ENCODE measurements around the gene LURAP1L. TPM values are rescaled to one million over a fixed set of nuclear protein-coding genes. Genes with fewer than 3 reads are reported as not detected.

Gene LURAP1L
- 1 to 10 TPM in 1 of 2 donors, under 1 TPM in 1; 0.24 to 1.3 TPM for total RNA-seq
- 0.85 TPM for polyA plus RNA-seq (2013, experiment 1 of 2)
- polyA plus RNA-seq (2013, experiment 2 of 2) = 0.58 TPM
- long read RNA-seq, experiment 1 = 0 reads
- long read RNA-seq, experiment 2, partial matches to known transcripts = 0 of 1 reads
- long read RNA-seq, experiment 2, other reads (novel, unspliced or antisense) = 0 of 1 reads
- long read RNA-seq, experiment 3, partial matches to known transcripts = 0 of 1 reads
- long read RNA-seq, experiment 3, other reads (novel, unspliced or antisense) = 0 of 1 reads
- long read RNA-seq, experiment 4 = 0 reads

DNA sequence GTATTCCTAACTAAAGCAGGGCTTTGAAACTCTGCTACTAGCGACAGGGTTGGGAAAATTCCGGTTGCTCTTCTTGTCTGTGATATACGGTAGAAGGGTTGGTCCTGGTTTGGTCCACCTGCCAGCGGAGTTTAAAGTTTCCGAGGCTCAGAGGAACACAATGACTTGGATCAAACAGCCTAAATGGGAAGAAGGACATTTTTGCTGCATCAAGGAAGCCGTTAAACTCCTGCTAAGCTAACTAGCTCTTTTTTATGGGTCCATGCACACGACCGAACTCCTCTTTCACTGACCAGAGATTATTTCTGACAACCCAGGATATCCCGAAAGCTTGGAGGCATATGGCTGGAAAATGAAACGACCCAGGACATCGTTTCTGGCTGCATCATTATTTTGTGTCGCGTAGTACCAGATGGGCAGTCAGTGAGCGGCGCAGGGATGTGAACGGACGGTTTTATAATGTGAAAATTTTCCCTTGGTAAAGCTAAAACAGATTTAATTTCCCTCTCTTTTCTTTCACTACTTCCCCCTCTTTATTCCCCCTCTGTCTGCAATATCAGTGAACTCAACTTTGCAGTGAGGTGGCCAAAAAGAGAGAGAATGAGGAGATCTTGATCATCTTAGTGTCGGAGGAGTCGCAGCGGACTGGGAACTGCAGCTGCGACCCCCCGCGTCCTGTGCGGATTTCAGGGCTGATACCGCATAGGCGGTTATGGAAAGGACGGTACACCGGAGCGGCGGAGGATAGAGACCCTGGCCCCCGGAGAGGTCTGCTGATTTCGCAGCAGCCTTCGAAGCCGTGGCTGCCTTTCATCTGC lies at the start of gene LURAP1L:
LURAP1L (plus strand) TSS at position 160 of the 818 bp plus-strand sequence. CDS start 696 bp downstream, outside the sequence.
- Mint-ChIP-seq H3K27ac (peak within 1 kb of the TSS; percentile 4), H3K9me3 (no peaks in the 10 kb centered on the region), H3K27me3 (ENCODE audit: insufficient read depth) (peaks cover 34% of the 10 kb centered on the region), H3K4me3 (peak within 1 kb of the TSS; percentile 81), H3K4me1 (peaks cover 12% of the 10 kb centered on the region), H3K36me3 (ENCODE audit: low read depth) (no peaks in the 10 kb centered on the region)
- H3K36me3 ChIP-seq (ENCODE audit: control insufficient read depth, insufficient read depth, low read length) = no peaks in the 10 kb centered on the region
- WGBS, 2 experiments (ENCODE audit: insufficient coverage in 1 of 2, insufficient read length in 1 of 2) = 0% methylated on average over 25 to 34 of the region's 34 CpGs
- no peaks in the 10 kb centered on the region for H3K9me3 ChIP-seq (ENCODE audit: control insufficient read depth, low read length)
- TF ChIP-seq CTCF (conservative IDR thresholded peaks at IDR 0.05) = no peak
- peaks cover 2% of the 10 kb centered on the region for H3K4me1 ChIP-seq (ENCODE audit: control insufficient read depth, insufficient read depth, low read length)
- H3K9ac ChIP-seq (ENCODE audit: extremely low read depth, low read length, poor library complexity, severe bottlenecking) = peak within 1 kb of the TSS; percentile 6
- peaks cover 14% of the 10 kb centered on the region for H3K27me3 ChIP-seq (ENCODE audit: control insufficient read depth, insufficient read depth, low read length, poor library complexity, severe bottlenecking)
- peak; percentile 74 for DNase-seq
- peak within 1 kb of the TSS; percentile 94 for H3K4me3 ChIP-seq (ENCODE audit: low read length)
- H3K27ac ChIP-seq (ENCODE audit: low read depth, low read length) = no peak within 1 kb of the TSS

GRCh38 chr9:12726795-12727194 lies 48.0 kb upstream of the LURAP1L start:
- Histone ChIP-seq H3K27ac (ENCODE audit: low read depth, low read length) (no peak overlapping the region), H3K4me3 (ENCODE audit: low read length) (no peak overlapping the region), H3K9ac (ENCODE audit: extremely low read depth, low read length, poor library complexity, severe bottlenecking) (no peak overlapping the region), H3K27me3 (ENCODE audit: control insufficient read depth, insufficient read depth, low read length, poor library complexity, severe bottlenecking) (no peaks in the 10 kb centered on the region), H3K9me3 (ENCODE audit: control insufficient read depth, low read length) (no peaks in the 10 kb centered on the region), H3K36me3 (ENCODE audit: control insufficient read depth, insufficient read depth, low read length) (no peaks in the 10 kb centered on the region), H3K4me1 (ENCODE audit: control insufficient read depth, insufficient read depth, low read length) (no peaks in the 10 kb centered on the region)
- Mint-ChIP-seq H3K9me3 (no peaks in the 10 kb centered on the region), H3K4me3 (no peak overlapping the region), H3K27ac (no peak overlapping the region), H3K36me3 (ENCODE audit: low read depth) (no peaks in the 10 kb centered on the region), H3K27me3 (ENCODE audit: insufficient read depth) (no peaks in the 10 kb centered on the region), H3K4me1 (no peaks in the 10 kb centered on the region)
- WGBS, 2 experiments (ENCODE audit: insufficient coverage in 1 of 2, insufficient read length in 1 of 2) = 97 to 100% methylated on average over 2 of the region's 2 CpGs
- no peak for TF ChIP-seq CTCF (conservative IDR thresholded peaks at IDR 0.05)
- DNase-seq = no peak

GRCh38 chr9:12730198-12730597 lies 44.6 kb upstream of the LURAP1L start:
- no peak overlapping the region for H3K4me3 Mint-ChIP-seq
- no peak overlapping the region for H3K9ac ChIP-seq (ENCODE audit: extremely low read depth, low read length, poor library complexity, severe bottlenecking)
- no peak overlapping the region for H3K27ac ChIP-seq (ENCODE audit: low read depth, low read length)
- no peak for TF ChIP-seq CTCF (conservative IDR thresholded peaks at IDR 0.05)
- H3K4me1 Mint-ChIP-seq = no peaks in the 10 kb centered on the region
- H3K36me3 ChIP-seq (ENCODE audit: control insufficient read depth, insufficient read depth, low read length) = no peaks in the 10 kb centered on the region
- H3K36me3 Mint-ChIP-seq (ENCODE audit: low read depth) = no peaks in the 10 kb centered on the region
- DNase-seq = no peak
- WGBS, 2 experiments (ENCODE audit: insufficient coverage in 1 of 2, insufficient read length in 1 of 2) = no CpG with 5 or more reads among the region's 1 CpG
- no peak overlapping the region for H3K4me3 ChIP-seq (ENCODE audit: low read length)
- peaks cover 4% of the 10 kb centered on the region for H3K9me3 Mint-ChIP-seq
- no peak overlapping the region for H3K27ac Mint-ChIP-seq
- no peaks in the 10 kb centered on the region for H3K27me3 Mint-ChIP-seq (ENCODE audit: insufficient read depth)
- no peaks in the 10 kb centered on the region for H3K4me1 ChIP-seq (ENCODE audit: control insufficient read depth, insufficient read depth, low read length)
- H3K9me3 ChIP-seq (ENCODE audit: control insufficient read depth, low read length) = no peaks in the 10 kb centered on the region
- H3K27me3 ChIP-seq (ENCODE audit: control insufficient read depth, insufficient read depth, low read length, poor library complexity, severe bottlenecking) = no peaks in the 10 kb centered on the region

Measured in endodermal cell (in vitro differentiated cells).